Gastrocnemius medialis (tissue), 4 donors: ENCODE results near the gene THNSL1. TPM values are rescaled to one million over a fixed set of nuclear protein-coding genes. Genes with fewer than 3 reads are reported as not detected.

Experiments
- ATAC-seq, 2 donors: fragments of 150-250 bp; one replicate each; pipeline ENCODE4 v1.9.1; 2016
- DNase-seq, 2 donors: peaks; one replicate each; pipeline ENCODE4 v3.0.0-alpha.2; 2019
- H3K27ac ChIP-seq, 4 donors: fragments of 200-600 bp; sonication (generic); 1 replicate in 1 of 4; 2 replicates in 3 of 4; pipeline ENCODE4 v1.5.1; 2016 to 2018; ENCODE audit warnings: mild to moderate bottlenecking in 2 of 4, moderate library complexity in 1 of 4
- H3K27me3 ChIP-seq, 3 donors: fragments of 200-600 bp; sonication (generic) in 2 of 3; 1 replicate in 1 of 3; 2 replicates in 2 of 3; pipeline versions ENCODE4 v1.5.1 to v1.6.0; 2016 to 2019; ENCODE audit warnings: mild to moderate bottlenecking in 1 of 3, moderate library complexity in 1 of 3
- H3K36me3 ChIP-seq, 2 donors: fragments of 200-600 bp; sonication (generic) in 1 of 2; one replicate each; pipeline ENCODE4 v1.5.1; 2017 to 2018
- H3K4me1 ChIP-seq, 2 donors: fragments of 200-600 bp; sonication (generic) in 1 of 2; one replicate each; pipeline ENCODE4 v1.5.1; 2016 to 2017; ENCODE audit warnings: mild to moderate bottlenecking in 2 of 2
- H3K4me3 ChIP-seq, 4 donors: fragments of 200-600 bp; sonication (generic) in 3 of 4; 1 replicate in 1 of 4; 2 replicates in 3 of 4; pipeline ENCODE4 v1.5.1; 2016 to 2019; ENCODE audit warnings: mild to moderate bottlenecking in 2 of 4
- H3K9me3 ChIP-seq, 3 donors: fragments of 200-600 bp; sonication (generic) in 2 of 3; 1 replicate in 1 of 3; 2 replicates in 2 of 3; pipeline ENCODE4 v1.5.1; 2016 to 2019
- POLR2A ChIP-seq, 2 donors: fragments of 450-650 bp; IDR thresholded peaks; one replicate each; pipeline ENCODE4 v1.6.1; 2017; ENCODE audit warnings: antibody characterized with exemption in 2 of 2, mild to moderate bottlenecking in 2 of 2, moderate library complexity in 2 of 2
- in situ Hi-C, 4 donors: fragments of 200-750 bp; cut with MboI; loops; one replicate each; pipeline versions ENCODE4 v1.15.0 to v1.8.0; 2017; ENCODE audit warnings: low sequenced_read_pairs in 4 of 4
- intact Hi-C: fragments of 100-400 bp; cut with DNase I; formaldehyde crosslinking; loops from one replicate; pipeline ENCODE4 v1.15.1; 2023; ENCODE audit warnings: low total_unique reads
- total RNA-seq, 4 donors: library from RNA; depleted of rRNA; stranded (reverse); fragments of >200 nt; gene quantifications; one replicate each; pipeline versions ENCODE4 v1.1.0 to v1.2.3, GENCODE V29; 2016
- TF ChIP-seq, protein P1 (sequence below), 5 experiments: fragments of 450-650 bp in 3 of 5; fragments of 200-600 bp in 2 of 5; sonication (generic) in 2 of 5; IDR thresholded peaks in 4 of 5; conservative IDR thresholded peaks in 1 of 5; 1 replicate in 4 of 5; 2 replicates in 1 of 5; pipeline ENCODE4 v1.5.1; 2016 to 2019; ENCODE audit warnings: antibody characterized with exemption in 5 of 5, mild to moderate bottlenecking in 3 of 5, moderate library complexity in 3 of 5

THNSL1 gene
- total RNA-seq, 4 donors from 2014 or later, result 0.82 to 2.0 (median 1.7) TPM

DNA sequence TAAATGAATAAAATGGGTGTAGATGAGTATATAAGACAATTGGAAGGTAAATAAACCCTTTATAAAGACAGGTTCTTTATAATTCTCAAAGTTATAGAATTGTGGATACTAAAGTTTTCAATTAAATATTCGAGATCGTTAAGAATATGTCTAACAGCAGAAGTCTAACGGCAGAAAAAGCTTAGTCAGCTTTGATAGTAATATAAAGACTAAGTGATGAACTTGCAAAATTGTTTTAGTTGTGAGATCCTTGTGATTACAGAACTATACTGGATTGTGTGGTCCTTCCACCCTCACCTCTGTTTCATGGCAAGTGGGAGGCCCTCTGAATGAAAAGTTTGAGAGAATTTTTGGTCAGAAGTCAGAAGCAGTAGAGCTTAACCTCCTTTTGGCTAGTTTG is 2.3 kb downstream of the THNSL1 start:
- H3K36me3 ChIP-seq, result no peaks in the 10 kb centered on the region
- intact Hi-C loops (loop anchor here (5.0 to 10.0 kb wide), 3 partner anchors 64 to 814 kb away; partner anchors contain the start of gene KIAA1217), in situ Hi-C loops (no loop called here)
- no peaks in the 10 kb centered on the region for H3K27me3 ChIP-seq
- H3K27ac ChIP-seq, result no peak overlapping the region
- H3K4me3 ChIP-seq, result no peak overlapping the region
- H3K4me1 ChIP-seq, result peaks cover 13 to 16% of the 10 kb centered on the region in 2 donors
- no peaks in the 10 kb centered on the region for H3K9me3 ChIP-seq
- no peak for TF ChIP-seq POLR2A (IDR thresholded peaks at IDR 0.05)
- TF ChIP-seq, protein P1, sequence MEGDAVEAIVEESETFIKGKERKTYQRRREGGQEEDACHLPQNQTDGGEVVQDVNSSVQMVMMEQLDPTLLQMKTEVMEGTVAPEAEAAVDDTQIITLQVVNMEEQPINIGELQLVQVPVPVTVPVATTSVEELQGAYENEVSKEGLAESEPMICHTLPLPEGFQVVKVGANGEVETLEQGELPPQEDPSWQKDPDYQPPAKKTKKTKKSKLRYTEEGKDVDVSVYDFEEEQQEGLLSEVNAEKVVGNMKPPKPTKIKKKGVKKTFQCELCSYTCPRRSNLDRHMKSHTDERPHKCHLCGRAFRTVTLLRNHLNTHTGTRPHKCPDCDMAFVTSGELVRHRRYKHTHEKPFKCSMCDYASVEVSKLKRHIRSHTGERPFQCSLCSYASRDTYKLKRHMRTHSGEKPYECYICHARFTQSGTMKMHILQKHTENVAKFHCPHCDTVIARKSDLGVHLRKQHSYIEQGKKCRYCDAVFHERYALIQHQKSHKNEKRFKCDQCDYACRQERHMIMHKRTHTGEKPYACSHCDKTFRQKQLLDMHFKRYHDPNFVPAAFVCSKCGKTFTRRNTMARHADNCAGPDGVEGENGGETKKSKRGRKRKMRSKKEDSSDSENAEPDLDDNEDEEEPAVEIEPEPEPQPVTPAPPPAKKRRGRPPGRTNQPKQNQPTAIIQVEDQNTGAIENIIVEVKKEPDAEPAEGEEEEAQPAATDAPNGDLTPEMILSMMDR (IDR thresholded peaks at IDR 0.05 in 4 of 5, conservative IDR thresholded peaks at IDR 0.05 in 1 of 5), result no peak
- DNase-seq (no peak), ATAC-seq (no peak)

DNA sequence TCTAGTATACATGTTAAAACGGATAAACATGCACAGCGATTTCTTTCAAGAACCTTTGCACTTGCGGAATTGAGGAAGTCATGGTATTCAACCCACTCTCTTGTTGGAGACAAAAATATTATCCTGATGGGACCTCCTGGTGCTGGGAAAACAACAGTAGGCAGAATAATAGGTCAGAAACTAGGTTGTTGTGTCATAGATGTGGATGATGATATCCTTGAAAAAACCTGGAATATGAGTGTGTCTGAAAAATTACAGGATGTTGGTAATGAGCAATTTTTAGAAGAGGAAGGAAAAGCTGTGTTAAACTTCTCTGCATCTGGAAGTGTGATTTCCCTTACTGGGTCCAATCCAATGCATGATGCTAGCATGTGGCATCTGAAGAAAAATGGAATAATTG is 6.9 kb downstream of the THNSL1 start:
- Histone ChIP-seq H3K4me3 (no peak overlapping the region), H3K9me3 (no peaks in the 10 kb centered on the region), H3K4me1 (no peaks in the 10 kb centered on the region), H3K27me3 (no peaks in the 10 kb centered on the region), H3K27ac (no peak overlapping the region), H3K36me3 (no peaks in the 10 kb centered on the region)
- in situ Hi-C loops, result no loop called here
- DNase-seq (no peak), ATAC-seq (peak; percentile 46 to 60)
- intact Hi-C loops, result no loop called here
- TF ChIP-seq, protein P1 (IDR thresholded peaks at IDR 0.05 in 4 of 5, conservative IDR thresholded peaks at IDR 0.05 in 1 of 5), result no peak
- no peak for TF ChIP-seq POLR2A (IDR thresholded peaks at IDR 0.05)

DNA sequence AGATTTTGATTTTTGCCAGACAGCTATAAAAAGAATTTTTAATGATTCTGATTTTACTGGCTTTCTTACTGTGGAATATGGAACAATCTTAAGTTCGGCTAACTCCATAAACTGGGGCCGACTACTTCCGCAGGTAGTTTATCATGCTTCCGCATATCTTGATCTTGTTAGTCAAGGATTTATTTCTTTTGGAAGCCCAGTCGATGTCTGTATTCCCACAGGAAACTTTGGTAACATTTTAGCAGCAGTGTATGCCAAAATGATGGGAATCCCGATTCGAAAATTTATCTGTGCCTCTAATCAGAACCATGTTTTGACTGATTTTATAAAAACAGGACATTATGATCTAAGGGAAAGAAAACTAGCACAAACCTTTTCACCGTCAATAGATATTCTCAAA is 8.1 kb downstream of the THNSL1 start:
- DNase-seq, result no peak
- Histone ChIP-seq H3K4me1 (no peaks in the 10 kb centered on the region), H3K9me3 (no peaks in the 10 kb centered on the region), H3K36me3 (no peaks in the 10 kb centered on the region), H3K27me3 (no peaks in the 10 kb centered on the region), H3K4me3 (no peak overlapping the region), H3K27ac (no peak overlapping the region)
- in situ Hi-C loops, result no loop called here
- intact Hi-C loops, result no loop called here
- ATAC-seq, result no peak
- TF ChIP-seq, protein P1 (IDR thresholded peaks at IDR 0.05 in 4 of 5, conservative IDR thresholded peaks at IDR 0.05 in 1 of 5), result no peak
- TF ChIP-seq POLR2A (IDR thresholded peaks at IDR 0.05), result no peak

DNA sequence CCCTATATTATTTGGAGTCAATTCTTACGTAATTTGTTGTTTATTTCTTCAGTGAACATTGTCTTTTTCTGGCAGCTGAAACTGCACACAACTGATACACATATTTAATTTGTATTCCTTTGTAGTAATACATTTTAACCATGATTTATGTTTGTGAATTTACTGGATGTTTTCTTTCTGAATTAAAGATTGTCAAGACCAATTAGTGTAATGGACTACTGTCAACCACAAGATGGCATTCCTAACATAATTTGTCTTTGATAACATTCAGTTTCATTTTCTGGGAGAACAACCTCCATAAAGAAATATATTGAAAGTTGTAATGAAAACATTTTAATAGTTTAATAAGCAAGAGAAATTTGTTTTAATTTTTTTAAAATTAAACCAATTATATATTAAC is 10.1 kb downstream of the THNSL1 start:
- Histone ChIP-seq H3K27ac (no peak overlapping the region), H3K4me3 (no peak overlapping the region), H3K4me1 (no peaks in the 10 kb centered on the region), H3K36me3 (no peaks in the 10 kb centered on the region), H3K9me3 (no peaks in the 10 kb centered on the region), H3K27me3 (no peaks in the 10 kb centered on the region)
- in situ Hi-C loops (no loop called here), intact Hi-C loops (no loop called here)
- ATAC-seq, result no peak
- TF ChIP-seq POLR2A (IDR thresholded peaks at IDR 0.05), result no peak
- TF ChIP-seq, protein P1 (IDR thresholded peaks at IDR 0.05 in 4 of 5, conservative IDR thresholded peaks at IDR 0.05 in 1 of 5), result no peak
- no peak for DNase-seq

DNA sequence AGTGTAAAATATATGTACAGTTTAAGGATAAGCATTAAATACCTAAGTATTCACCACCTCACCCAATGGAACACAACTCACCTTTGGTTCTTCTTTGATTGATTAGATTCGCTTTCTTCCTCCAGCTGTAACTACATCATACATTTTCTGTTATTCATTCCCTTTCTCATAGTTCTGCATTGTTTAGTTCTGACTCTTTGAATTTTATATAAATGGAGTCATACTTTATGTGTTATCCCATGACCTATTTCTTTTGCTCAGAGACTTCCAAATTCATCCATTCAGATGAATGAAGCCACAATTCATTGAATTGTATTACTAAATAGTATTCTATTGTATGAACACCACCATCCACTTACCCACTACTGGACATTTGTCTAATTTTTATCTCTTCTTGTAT is 12.3 kb downstream of the THNSL1 start:
- H3K27me3 ChIP-seq, result no peaks in the 10 kb centered on the region
- ATAC-seq, result no peak
- TF ChIP-seq POLR2A (IDR thresholded peaks at IDR 0.05), result no peak
- TF ChIP-seq, protein P1 (IDR thresholded peaks at IDR 0.05 in 4 of 5, conservative IDR thresholded peaks at IDR 0.05 in 1 of 5), result no peak
- no peaks in the 10 kb centered on the region for H3K36me3 ChIP-seq
- H3K27ac ChIP-seq, result no peak overlapping the region
- H3K4me1 ChIP-seq, result no peaks in the 10 kb centered on the region
- in situ Hi-C loops, result no loop called here
- intact Hi-C loops, result no loop called here
- H3K9me3 ChIP-seq, result no peaks in the 10 kb centered on the region
- H3K4me3 ChIP-seq, result no peak overlapping the region
- DNase-seq, result no peak
